K562 (cell line): ENCODE data around the gene PSMB11. TPM values are rescaled to one million over a fixed set of nuclear protein-coding genes. Genes with fewer than 3 reads are reported as not detected.

ENCODE experiments used
- DNMT1 ChIP-seq: fragments of 450-650 bp; IDR thresholded peaks from 2 replicates; pipeline ENCODE4 v1.6.1; 2016; ENCODE audit warnings: antibody characterized with exemption, mild to moderate bottlenecking
- GABPB1 ChIP-seq: sonication (generic); formaldehyde crosslinking; IDR thresholded peaks from 2 replicates; pipeline ENCODE4 v1.8.0; 2022; ENCODE audit warnings: mild to moderate bottlenecking, missing genetic modification reagents
- GATAD2A ChIP-seq: fragments of 450-650 bp; IDR thresholded peaks from 2 replicates; pipeline ENCODE4 v1.6.1; 2017
- SNIP1 ChIP-seq: fragments of 450-650 bp; IDR thresholded peaks from 2 replicates; pipeline ENCODE4 v1.7.1; 2017; ENCODE audit warnings: low read depth, mild to moderate bottlenecking
- SRSF7 ChIP-seq: fragments of 200-400 bp; formaldehyde crosslinking; optimal IDR thresholded peaks from 2 replicates; pipeline ENCODE3; 2017; ENCODE audit warnings: mild to moderate bottlenecking, low read depth, low read length
- STAT5B ChIP-seq: fragments of 250-450 bp; sonication (Bioruptor Pico); IDR thresholded peaks from 2 replicates; pipeline ENCODE4 v1.8.0; 2021; ENCODE audit warnings: mild to moderate bottlenecking, inconsistent platforms
- XRCC4 ChIP-seq: IDR thresholded peaks from one replicate; pipeline ENCODE4 v1.6.1; 2011; ENCODE audit not compliant: insufficient read depth, insufficient read length; ENCODE audit errors: extremely low read depth
- ZC3H4 ChIP-seq: sonication (generic); formaldehyde crosslinking; IDR thresholded peaks from 2 replicates; pipeline ENCODE4 v1.9.0; 2021; ENCODE audit warnings: missing genetic modification reagents, borderline replicate concordance
- ZNF23 ChIP-seq: fragments of 250-450 bp; sonication (Bioruptor Pico); IDR thresholded peaks from 2 replicates; pipeline ENCODE4 v1.4.0; 2020; ENCODE audit warnings: mild to moderate bottlenecking
- ZNF668 ChIP-seq: fragments of 250-450 bp; sonication (Bioruptor Pico); IDR thresholded peaks from 2 replicates; pipeline ENCODE4 v1.8.0; 2022; ENCODE audit warnings: mild to moderate bottlenecking, inconsistent platforms
- polyA plus RNA-seq, 8 experiments: library from polyadenylated mRNA; depleted of rRNA in 4 of 8; stranded (reverse) in 5 of 8; unstranded in 3 of 8; fragments of >200 nt; fragmentation: Nextera tagmentation in 2 of 8; fragmentation: Illumina TruSeq in 1 of 8; extraction: Ambion mirVana in 2 of 8; extraction: Trizol in 1 of 8; gene quantifications; 2 replicates each; pipeline versions ENCODE4 v1.2.1 to v1.2.3, GENCODE V29; 2011 to 2014; ENCODE audit warnings: inconsistent platforms in 1 of 8, missing spikeins in 1 of 8
- total RNA-seq, 7 experiments: library from RNA; depleted of rRNA in 6 of 7; stranded (reverse); fragments of >200 nt in 6 of 7; fragmentation: Illumina TruSeq in 2 of 7; extraction: Trizol in 2 of 7; gene quantifications; 2 replicates each; pipeline versions ENCODE4 v1.2.1 to v1.2.3, GENCODE V29; 2011 to 2021; ENCODE audit warnings: low replicate concordance in 1 of 7
- TF ChIP-seq, protein P1 (sequence below): fragments of 450-650 bp; IDR thresholded peaks from 2 replicates; pipeline ENCODE4 v1.6.1; 2017; ENCODE audit warnings: antibody characterized with exemption, mild to moderate bottlenecking
- TF ChIP-seq, protein P2 (sequence below): sonication (generic); formaldehyde crosslinking; IDR thresholded peaks from 2 replicates; pipeline ENCODE4 v1.8.1; 2023; ENCODE audit warnings: mild to moderate bottlenecking, missing genetic modification reagents
- TF ChIP-seq, protein P3 (sequence below): fragments of 450-650 bp; formaldehyde crosslinking; IDR thresholded peaks from 2 replicates; pipeline ENCODE4 v1.4.0; 2022; ENCODE audit warnings: missing genetic modification characterization
- TF ChIP-seq, protein P4 (sequence below): fragments of 250-450 bp; sonication (Bioruptor Pico); IDR thresholded peaks from 2 replicates; pipeline ENCODE4 v1.8.0; 2022; ENCODE audit warnings: moderate library complexity, mild to moderate bottlenecking, inconsistent platforms
- TF ChIP-seq, protein P5 (sequence below): sonication (generic); formaldehyde crosslinking; IDR thresholded peaks from 2 replicates; pipeline ENCODE4 v1.4.0; 2020; ENCODE audit warnings: mild to moderate bottlenecking, missing genetic modification reagents

The PSMB11 gene
- total and polyA plus RNA-seq, 9 of the 15 experiments (the other 6 are each of a cell fraction or from before 2014, with no cell fraction given), result not detected

DNA sequence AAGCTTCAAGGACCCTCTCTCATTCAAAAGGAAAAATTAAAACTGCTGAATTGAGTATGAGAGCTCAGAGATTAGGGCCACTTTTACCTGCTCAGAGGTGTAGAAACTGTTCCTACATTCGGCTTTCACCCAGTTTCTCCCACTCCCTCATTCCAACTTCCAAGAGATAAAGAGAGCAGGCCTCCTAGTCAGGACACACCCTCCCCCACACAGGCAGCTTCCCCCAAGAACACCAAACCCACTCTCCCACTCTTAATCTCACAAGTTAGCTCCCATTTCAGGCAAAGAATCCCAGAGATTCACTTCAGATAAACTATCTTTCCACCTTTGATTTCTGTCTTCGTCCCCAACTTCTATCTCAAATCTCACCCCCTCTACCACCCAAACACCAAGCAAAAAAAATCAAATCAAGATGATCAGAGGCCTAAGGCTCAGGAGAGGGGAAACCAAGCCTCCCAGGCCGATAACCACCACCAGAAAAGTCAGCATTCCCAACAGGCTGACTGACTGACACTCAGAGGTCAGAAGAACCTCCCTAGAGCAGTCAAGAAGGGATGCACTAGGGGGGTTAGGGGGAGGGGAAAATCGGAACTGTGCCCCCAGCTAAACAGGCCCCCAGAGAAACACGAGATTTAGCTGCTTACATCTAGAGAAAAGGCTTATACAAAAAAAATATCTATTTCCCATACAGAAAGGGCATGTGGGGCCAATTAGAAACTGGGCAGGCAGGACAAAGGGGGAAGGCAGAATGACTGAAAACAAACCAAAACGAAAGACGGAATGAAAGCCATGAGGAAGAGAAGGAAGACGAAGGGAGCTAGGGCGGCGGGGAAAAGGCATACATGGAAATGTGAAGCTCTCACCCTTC is 28.5 kb downstream of the PSMB11 start (continued):
- TF ChIP-seq, protein P1, sequence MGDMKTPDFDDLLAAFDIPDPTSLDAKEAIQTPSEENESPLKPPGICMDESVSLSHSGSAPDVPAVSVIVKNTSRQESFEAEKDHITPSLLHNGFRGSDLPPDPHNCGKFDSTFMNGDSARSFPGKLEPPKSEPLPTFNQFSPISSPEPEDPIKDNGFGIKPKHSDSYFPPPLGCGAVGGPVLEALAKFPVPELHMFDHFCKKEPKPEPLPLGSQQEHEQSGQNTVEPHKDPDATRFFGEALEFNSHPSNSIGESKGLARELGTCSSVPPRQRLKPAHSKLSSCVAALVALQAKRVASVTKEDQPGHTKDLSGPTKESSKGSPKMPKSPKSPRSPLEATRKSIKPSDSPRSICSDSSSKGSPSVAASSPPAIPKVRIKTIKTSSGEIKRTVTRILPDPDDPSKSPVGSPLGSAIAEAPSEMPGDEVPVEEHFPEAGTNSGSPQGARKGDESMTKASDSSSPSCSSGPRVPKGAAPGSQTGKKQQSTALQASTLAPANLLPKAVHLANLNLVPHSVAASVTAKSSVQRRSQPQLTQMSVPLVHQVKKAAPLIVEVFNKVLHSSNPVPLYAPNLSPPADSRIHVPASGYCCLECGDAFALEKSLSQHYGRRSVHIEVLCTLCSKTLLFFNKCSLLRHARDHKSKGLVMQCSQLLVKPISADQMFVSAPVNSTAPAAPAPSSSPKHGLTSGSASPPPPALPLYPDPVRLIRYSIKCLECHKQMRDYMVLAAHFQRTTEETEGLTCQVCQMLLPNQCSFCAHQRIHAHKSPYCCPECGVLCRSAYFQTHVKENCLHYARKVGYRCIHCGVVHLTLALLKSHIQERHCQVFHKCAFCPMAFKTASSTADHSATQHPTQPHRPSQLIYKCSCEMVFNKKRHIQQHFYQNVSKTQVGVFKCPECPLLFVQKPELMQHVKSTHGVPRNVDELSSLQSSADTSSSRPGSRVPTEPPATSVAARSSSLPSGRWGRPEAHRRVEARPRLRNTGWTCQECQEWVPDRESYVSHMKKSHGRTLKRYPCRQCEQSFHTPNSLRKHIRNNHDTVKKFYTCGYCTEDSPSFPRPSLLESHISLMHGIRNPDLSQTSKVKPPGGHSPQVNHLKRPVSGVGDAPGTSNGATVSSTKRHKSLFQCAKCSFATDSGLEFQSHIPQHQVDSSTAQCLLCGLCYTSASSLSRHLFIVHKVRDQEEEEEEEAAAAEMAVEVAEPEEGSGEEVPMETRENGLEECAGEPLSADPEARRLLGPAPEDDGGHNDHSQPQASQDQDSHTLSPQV, result no peak
- TF ChIP-seq GABPB1 (CRISPR knock-in tag) (peak; percentile 3; the same call in 1 of the 2 replicates), ZNF668 (CRISPR knock-in tag) (no peak), SNIP1 (no peak), STAT5B (CRISPR knock-in tag) (no peak), ZNF23 (no peak), GATAD2A (no peak), ZC3H4 (CRISPR knock-in tag) (no peak), DNMT1 (no peak), SRSF7 (no peak), XRCC4 (no peak)
- TF ChIP-seq, protein P2, sequence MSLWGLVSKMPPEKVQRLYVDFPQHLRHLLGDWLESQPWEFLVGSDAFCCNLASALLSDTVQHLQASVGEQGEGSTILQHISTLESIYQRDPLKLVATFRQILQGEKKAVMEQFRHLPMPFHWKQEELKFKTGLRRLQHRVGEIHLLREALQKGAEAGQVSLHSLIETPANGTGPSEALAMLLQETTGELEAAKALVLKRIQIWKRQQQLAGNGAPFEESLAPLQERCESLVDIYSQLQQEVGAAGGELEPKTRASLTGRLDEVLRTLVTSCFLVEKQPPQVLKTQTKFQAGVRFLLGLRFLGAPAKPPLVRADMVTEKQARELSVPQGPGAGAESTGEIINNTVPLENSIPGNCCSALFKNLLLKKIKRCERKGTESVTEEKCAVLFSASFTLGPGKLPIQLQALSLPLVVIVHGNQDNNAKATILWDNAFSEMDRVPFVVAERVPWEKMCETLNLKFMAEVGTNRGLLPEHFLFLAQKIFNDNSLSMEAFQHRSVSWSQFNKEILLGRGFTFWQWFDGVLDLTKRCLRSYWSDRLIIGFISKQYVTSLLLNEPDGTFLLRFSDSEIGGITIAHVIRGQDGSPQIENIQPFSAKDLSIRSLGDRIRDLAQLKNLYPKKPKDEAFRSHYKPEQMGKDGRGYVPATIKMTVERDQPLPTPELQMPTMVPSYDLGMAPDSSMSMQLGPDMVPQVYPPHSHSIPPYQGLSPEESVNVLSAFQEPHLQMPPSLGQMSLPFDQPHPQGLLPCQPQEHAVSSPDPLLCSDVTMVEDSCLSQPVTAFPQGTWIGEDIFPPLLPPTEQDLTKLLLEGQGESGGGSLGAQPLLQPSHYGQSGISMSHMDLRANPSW (CRISPR knock-in tag), result no peak
- TF ChIP-seq, protein P3, sequence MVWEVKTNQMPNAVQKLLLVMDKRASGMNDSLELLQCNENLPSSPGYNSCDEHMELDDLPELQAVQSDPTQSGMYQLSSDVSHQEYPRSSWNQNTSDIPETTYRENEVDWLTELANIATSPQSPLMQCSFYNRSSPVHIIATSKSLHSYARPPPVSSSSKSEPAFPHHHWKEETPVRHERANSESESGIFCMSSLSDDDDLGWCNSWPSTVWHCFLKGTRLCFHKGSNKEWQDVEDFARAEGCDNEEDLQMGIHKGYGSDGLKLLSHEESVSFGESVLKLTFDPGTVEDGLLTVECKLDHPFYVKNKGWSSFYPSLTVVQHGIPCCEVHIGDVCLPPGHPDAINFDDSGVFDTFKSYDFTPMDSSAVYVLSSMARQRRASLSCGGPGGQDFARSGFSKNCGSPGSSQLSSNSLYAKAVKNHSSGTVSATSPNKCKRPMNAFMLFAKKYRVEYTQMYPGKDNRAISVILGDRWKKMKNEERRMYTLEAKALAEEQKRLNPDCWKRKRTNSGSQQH (CRISPR knock-in tag), result peak; percentile 8; the same call in 1 of the 2 replicates
- TF ChIP-seq, protein P4, sequence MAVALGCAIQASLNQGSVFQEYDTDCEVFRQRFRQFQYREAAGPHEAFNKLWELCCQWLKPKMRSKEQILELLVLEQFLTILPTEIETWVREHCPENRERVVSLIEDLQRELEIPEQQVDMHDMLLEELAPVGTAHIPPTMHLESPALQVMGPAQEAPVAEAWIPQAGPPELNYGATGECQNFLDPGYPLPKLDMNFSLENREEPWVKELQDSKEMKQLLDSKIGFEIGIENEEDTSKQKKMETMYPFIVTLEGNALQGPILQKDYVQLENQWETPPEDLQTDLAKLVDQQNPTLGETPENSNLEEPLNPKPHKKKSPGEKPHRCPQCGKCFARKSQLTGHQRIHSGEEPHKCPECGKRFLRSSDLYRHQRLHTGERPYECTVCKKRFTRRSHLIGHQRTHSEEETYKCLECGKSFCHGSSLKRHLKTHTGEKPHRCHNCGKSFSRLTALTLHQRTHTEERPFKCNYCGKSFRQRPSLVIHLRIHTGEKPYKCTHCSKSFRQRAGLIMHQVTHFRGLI (CRISPR knock-in tag), result no peak
- TF ChIP-seq, protein P5, sequence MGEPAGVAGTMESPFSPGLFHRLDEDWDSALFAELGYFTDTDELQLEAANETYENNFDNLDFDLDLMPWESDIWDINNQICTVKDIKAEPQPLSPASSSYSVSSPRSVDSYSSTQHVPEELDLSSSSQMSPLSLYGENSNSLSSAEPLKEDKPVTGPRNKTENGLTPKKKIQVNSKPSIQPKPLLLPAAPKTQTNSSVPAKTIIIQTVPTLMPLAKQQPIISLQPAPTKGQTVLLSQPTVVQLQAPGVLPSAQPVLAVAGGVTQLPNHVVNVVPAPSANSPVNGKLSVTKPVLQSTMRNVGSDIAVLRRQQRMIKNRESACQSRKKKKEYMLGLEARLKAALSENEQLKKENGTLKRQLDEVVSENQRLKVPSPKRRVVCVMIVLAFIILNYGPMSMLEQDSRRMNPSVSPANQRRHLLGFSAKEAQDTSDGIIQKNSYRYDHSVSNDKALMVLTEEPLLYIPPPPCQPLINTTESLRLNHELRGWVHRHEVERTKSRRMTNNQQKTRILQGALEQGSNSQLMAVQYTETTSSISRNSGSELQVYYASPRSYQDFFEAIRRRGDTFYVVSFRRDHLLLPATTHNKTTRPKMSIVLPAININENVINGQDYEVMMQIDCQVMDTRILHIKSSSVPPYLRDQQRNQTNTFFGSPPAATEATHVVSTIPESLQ, result no peak
